Neuronal stem cell (in vitro differentiated cells): ENCODE data around the gene EFHD1.

Experiments used
- DNase-seq: peaks from one replicate; pipeline ENCODE4 v3.0.0-alpha.2; 2013; ENCODE audit warnings: low spot score
- H2AFZ ChIP-seq: one replicate; pipeline ENCODE4 v1.6.1; 2013; ENCODE audit warnings: mild to moderate bottlenecking, low read length, inconsistent platforms
- H2AK5ac ChIP-seq: 2 replicates; pipeline ENCODE4 v1.6.1; 2013; ENCODE audit warnings: low read depth, mild to moderate bottlenecking, inconsistent platforms, low read length, moderate library complexity, mixed read lengths
- H2BK120ac ChIP-seq: 2 replicates; pipeline ENCODE4 v1.6.1; 2013; ENCODE audit warnings: low read depth, mild to moderate bottlenecking, inconsistent platforms, low read length, moderate library complexity, mixed read lengths
- H2BK12ac ChIP-seq: one replicate; pipeline ENCODE4 v1.6.1; 2013; ENCODE audit warnings: low read length, inconsistent platforms
- H2BK15ac ChIP-seq: 2 replicates; pipeline ENCODE4 v1.6.1; 2013; ENCODE audit warnings: mild to moderate bottlenecking, low read length, inconsistent platforms, mixed read lengths
- H2BK5ac ChIP-seq: one replicate; pipeline ENCODE4 v1.6.1; 2013; ENCODE audit warnings: inconsistent platforms, mild to moderate bottlenecking, low read length, moderate library complexity
- H3K14ac ChIP-seq: one replicate; pipeline ENCODE4 v1.6.1; 2013; ENCODE audit warnings: low read length, inconsistent platforms
- H3K18ac ChIP-seq: 2 replicates; pipeline ENCODE4 v1.6.1; 2013; ENCODE audit warnings: low read length, inconsistent platforms
- H3K23ac ChIP-seq: 2 replicates; pipeline ENCODE4 v1.6.1; 2013; ENCODE audit warnings: low read depth, mild to moderate bottlenecking, mixed read lengths, low read length, inconsistent platforms; ENCODE audit not compliant: poor library complexity
- H3K27ac ChIP-seq: replicated peaks from 3 replicates; pipeline ENCODE4 v1.5.1; 2013; ENCODE audit warnings: low read length, inconsistent platforms
- H3K27me3 ChIP-seq, 3 experiments: 2 replicates each; pipeline ENCODE4 v1.6.1; 2013; ENCODE audit warnings: low read length in 3 of 3, mild to moderate bottlenecking in 2 of 3, inconsistent platforms in 1 of 3, low read depth in 1 of 3, mixed read lengths in 1 of 3, moderate library complexity in 1 of 3; ENCODE audit not compliant: control insufficient read depth in 3 of 3, insufficient read depth in 3 of 3
- H3K36me3 ChIP-seq, 2 donors: replicated peaks in 1 of 2; 2 replicates each; pipeline ENCODE4 v1.6.1; 2013; ENCODE audit warnings: low read length in 2 of 2; ENCODE audit not compliant: control insufficient read depth in 2 of 2, insufficient read depth in 2 of 2
- H3K4ac ChIP-seq: 2 replicates; pipeline ENCODE4 v1.6.1; 2013; ENCODE audit warnings: inconsistent platforms, mild to moderate bottlenecking, low read length, moderate library complexity
- H3K4me1 ChIP-seq, 2 donors: 1 replicate in 1 of 2; 2 replicates in 1 of 2; pipeline ENCODE4 v1.6.1; 2013; ENCODE audit warnings: low read length in 2 of 2, low read depth in 1 of 2; ENCODE audit not compliant: control insufficient read depth in 2 of 2, insufficient read depth in 1 of 2
- H3K4me2 ChIP-seq: one replicate; pipeline ENCODE4 v1.6.1; 2013; ENCODE audit warnings: mild to moderate bottlenecking, low read length, inconsistent platforms; ENCODE audit not compliant: insufficient read depth, poor library complexity, severe bottlenecking
- H3K4me3 ChIP-seq, 2 donors: 2 replicates each; pipeline ENCODE4 v1.5.1; 2013; ENCODE audit warnings: low read length in 2 of 2, mild to moderate bottlenecking in 2 of 2, inconsistent platforms in 1 of 2, moderate library complexity in 1 of 2
- H3K79me1 ChIP-seq: one replicate; pipeline ENCODE4 v1.6.1; 2013; ENCODE audit warnings: low read depth, mild to moderate bottlenecking, inconsistent platforms, low read length, moderate library complexity
- H3K9ac ChIP-seq: one replicate; pipeline ENCODE4 v1.6.1; 2013; ENCODE audit warnings: mild to moderate bottlenecking, low read depth, low read length, inconsistent platforms; ENCODE audit not compliant: poor library complexity
- H3K9me3 ChIP-seq, 2 donors: replicated peaks in 1 of 2; 2 replicates each; pipeline versions ENCODE3 to v1.6.1; 2013; ENCODE audit warnings: low read length in 2 of 2, mild to moderate bottlenecking in 2 of 2, inconsistent platforms in 1 of 2, low read depth in 1 of 2, mixed read lengths in 1 of 2, moderate library complexity in 1 of 2; ENCODE audit not compliant: control insufficient read depth in 2 of 2, insufficient read depth in 1 of 2
- H4K8ac ChIP-seq: one replicate; pipeline ENCODE4 v1.6.1; 2013; ENCODE audit warnings: low read depth, mild to moderate bottlenecking, inconsistent platforms, low read length, moderate library complexity
- H4K91ac ChIP-seq: one replicate; pipeline ENCODE4 v1.6.1; 2013; ENCODE audit warnings: low read length, low read depth, mild to moderate bottlenecking, inconsistent platforms; ENCODE audit not compliant: poor library complexity
- WGBS, 2 donors: extraction: QIAGEN DNeasy Blood & Tissue Kit; methylation state at CpG; one replicate each; pipeline ENCODE4 v1.1.7; 2013; ENCODE audit warnings: missing lambda C conversion rate in 2 of 2, mixed read lengths in 1 of 2; ENCODE audit not compliant: insufficient read length in 2 of 2, insufficient replicate concordance in 1 of 2; ENCODE audit errors: extremely low coverage in 2 of 2; 5-methylcytosine and 5-hydroxymethylcytosine counted together

The EFHD1 gene

GRCh38 chr2:232611061-232611460 is 22.3 kb upstream of the EFHD1 start:
- no peak for DNase-seq
- Histone ChIP-seq H3K9me3 (no peaks in the 10 kb centered on the region), H3K36me3 (no peaks in the 10 kb centered on the region), H3K14ac (no peak overlapping the region), H3K23ac (no peak overlapping the region), H2BK15ac (no peak overlapping the region), H3K27me3 (no peaks in the 10 kb centered on the region), H4K8ac (no peak overlapping the region), H3K18ac (no peak overlapping the region), H2BK5ac (no peak overlapping the region), H4K91ac (no peak overlapping the region), H2BK12ac (no peak overlapping the region), H2AFZ (peak overlapping the region; percentile 3), H3K4me3 (no peak overlapping the region), H3K4me1 (no peaks in the 10 kb centered on the region), H3K79me1 (no peaks in the 10 kb centered on the region), H3K4ac (no peak overlapping the region), H2AK5ac (peak overlapping the region; percentile 83), H3K9ac (no peak overlapping the region), H3K27ac (no peak overlapping the region), H2BK120ac (no peak overlapping the region), H3K4me2 (no peak overlapping the region)
- WGBS, 2 donors: no CpG with 5 or more reads among the region's 6 CpGs

- Histone ChIP-seq H3K79me1 (no peaks in the 10 kb centered on the region), H3K4me3 (no peak overlapping the region), H2BK5ac (no peak overlapping the region), H2AK5ac (peak overlapping the region; percentile 83), H2AFZ (peak overlapping the region; percentile 3), H3K18ac (peak overlapping the region; percentile 48), H3K4me2 (no peak overlapping the region), H2BK12ac (no peak overlapping the region), H3K36me3 (no peaks in the 10 kb centered on the region), H2BK120ac (no peak overlapping the region), H3K9ac (no peak overlapping the region), H2BK15ac (no peak overlapping the region), H3K23ac (no peak overlapping the region), H4K91ac (no peak overlapping the region), H3K27ac (no peak overlapping the region), H3K27me3 (no peaks in the 10 kb centered on the region), H3K14ac (no peak overlapping the region), H3K4ac (no peak overlapping the region), H4K8ac (no peak overlapping the region), H3K4me1 (no peaks in the 10 kb centered on the region), H3K9me3 (no peaks in the 10 kb centered on the region)
- no peak for DNase-seq
- WGBS, 2 donors: no CpG with 5 or more reads among the region's 9 CpGs
These were observed 21.7 kb upstream of the EFHD1 start for GRCh38 chr2:232611559-232612218.

DNA sequence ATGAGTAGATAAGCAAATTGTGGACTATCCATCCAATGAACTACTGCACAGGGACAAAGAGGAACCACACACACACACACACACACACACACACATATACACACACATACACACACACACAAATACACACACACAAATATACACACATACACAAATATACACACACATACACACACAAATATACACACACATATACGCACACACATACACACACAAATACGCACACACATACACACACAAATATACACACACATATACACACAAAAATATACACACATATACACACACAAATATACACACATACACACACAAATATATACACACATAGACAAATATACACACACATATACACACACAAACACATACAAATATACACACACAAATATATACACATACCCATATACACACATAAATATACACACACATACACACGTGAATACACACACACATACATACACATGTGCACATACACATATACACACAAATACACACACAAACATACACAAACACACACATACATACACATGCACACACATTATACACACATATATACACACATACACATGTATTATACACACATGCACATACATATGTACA is 19.8 kb upstream of the EFHD1 start:
- 72 to 77% methylated on average over 3 of the region's 3 CpGs for WGBS, 2 donors
- H3K23ac ChIP-seq: no peak overlapping the region
- no peaks in the 10 kb centered on the region for H3K36me3 ChIP-seq
- no peaks in the 10 kb centered on the region for H3K9me3 ChIP-seq
- H3K14ac ChIP-seq: no peak overlapping the region
- no peak overlapping the region for H3K4me3 ChIP-seq
- H2BK15ac ChIP-seq: no peak overlapping the region
- H4K8ac ChIP-seq: no peak overlapping the region
- DNase-seq: no peak
- H3K27ac ChIP-seq: no peak overlapping the region
- no peaks in the 10 kb centered on the region for H3K79me1 ChIP-seq
- H3K27me3 ChIP-seq: no peaks in the 10 kb centered on the region
- H3K18ac ChIP-seq: no peak overlapping the region
- no peak overlapping the region for H2AK5ac ChIP-seq
- H2AFZ ChIP-seq: no peak overlapping the region
- no peak overlapping the region for H2BK12ac ChIP-seq
- H2BK120ac ChIP-seq: no peak overlapping the region
- no peak overlapping the region for H3K9ac ChIP-seq
- H4K91ac ChIP-seq: no peak overlapping the region
- no peak overlapping the region for H3K4ac ChIP-seq
- H3K4me2 ChIP-seq: no peak overlapping the region
- no peaks in the 10 kb centered on the region for H3K4me1 ChIP-seq
- no peak overlapping the region for H2BK5ac ChIP-seq

DNA sequence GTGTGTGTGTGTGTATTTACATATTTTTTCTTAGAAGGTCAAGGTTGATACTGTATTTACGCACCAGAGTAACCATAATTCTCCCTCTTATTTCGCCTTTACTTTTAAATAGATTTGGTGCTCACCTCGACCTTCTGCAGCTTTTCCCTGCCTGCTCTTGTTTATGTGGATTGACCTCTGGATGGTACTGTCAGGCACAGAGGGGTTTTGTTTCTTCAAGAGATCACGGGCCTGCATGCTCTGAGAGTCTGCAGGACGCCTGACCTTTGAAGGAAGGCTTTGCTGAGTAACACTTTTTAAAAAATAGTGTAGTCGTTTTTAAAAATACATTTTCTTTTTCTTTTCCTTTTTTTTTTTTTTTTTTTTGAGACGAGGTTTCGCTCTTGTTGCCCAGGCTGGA is 18.1 kb upstream of the EFHD1 start:
- no peak overlapping the region for H2BK12ac ChIP-seq
- H3K27me3 ChIP-seq: no peaks in the 10 kb centered on the region
- H4K91ac ChIP-seq: no peak overlapping the region
- no peak overlapping the region for H3K23ac ChIP-seq
- no peak overlapping the region for H2AFZ ChIP-seq
- H3K18ac ChIP-seq: no peak overlapping the region
- no peaks in the 10 kb centered on the region for H3K4me1 ChIP-seq
- no peak overlapping the region for H3K14ac ChIP-seq
- no peak overlapping the region for H3K4ac ChIP-seq
- WGBS, 2 donors: no CpG with 5 or more reads among the region's 8 CpGs
- no peak overlapping the region for H2AK5ac ChIP-seq
- no peak for DNase-seq
- no peak overlapping the region for H3K9ac ChIP-seq
- H3K9me3 ChIP-seq: no peaks in the 10 kb centered on the region
- H2BK5ac ChIP-seq: no peak overlapping the region
- H4K8ac ChIP-seq: no peak overlapping the region
- H3K79me1 ChIP-seq: no peaks in the 10 kb centered on the region
- no peak overlapping the region for H3K4me3 ChIP-seq
- H3K27ac ChIP-seq: no peak overlapping the region
- H2BK120ac ChIP-seq: no peak overlapping the region
- H3K36me3 ChIP-seq: no peaks in the 10 kb centered on the region
- no peak overlapping the region for H3K4me2 ChIP-seq
- no peak overlapping the region for H2BK15ac ChIP-seq
